ENCODE data around the gene LRRK1. TPM values are rescaled to one million over a fixed set of nuclear protein-coding genes. Genes with fewer than 3 reads are reported as not detected.
A peak's percentile ranks its signal among the peaks of the same experiment; 100 is the strongest.

LRRK1 gene
- polyA plus RNA-seq, 4 donors: 3.8 to 9.4 (median 5.9) TPM

DNA sequence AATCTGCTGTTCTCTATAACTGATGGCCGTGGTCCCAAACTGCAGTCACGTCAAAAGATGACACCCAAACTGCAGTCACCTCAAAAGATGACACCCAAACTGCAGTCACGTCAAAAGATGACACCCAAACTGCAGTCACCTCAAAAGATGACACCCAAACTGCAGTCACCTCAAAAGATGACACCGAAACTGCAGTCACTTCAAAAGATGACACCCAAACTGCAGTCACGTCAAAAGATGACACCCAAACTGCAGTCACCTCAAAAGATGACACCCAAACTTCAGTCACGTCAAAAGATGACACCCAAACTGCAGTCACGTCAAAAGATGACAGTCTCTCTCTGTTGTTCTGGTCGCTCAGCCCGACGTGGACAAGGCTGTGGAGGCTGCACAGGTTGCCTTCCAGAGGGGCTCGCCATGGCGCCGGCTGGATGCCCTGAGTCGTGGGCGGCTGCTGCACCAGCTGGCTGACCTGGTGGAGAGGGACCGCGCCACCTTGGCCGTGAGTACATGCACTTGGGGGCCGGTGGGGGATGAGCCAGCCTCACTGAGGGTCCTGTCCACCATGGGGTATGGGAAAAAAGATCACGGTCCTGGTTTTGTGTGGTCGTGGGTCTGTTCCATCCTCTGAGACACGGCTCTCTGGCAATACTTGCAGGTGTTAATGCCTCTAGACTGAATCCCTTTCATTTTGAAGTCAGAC lies 31.8 kb upstream of the LRRK1 start:
- H3K27me3 ChIP-seq (ENCODE audit: control insufficient read depth in 3 of 3, insufficient read depth in 3 of 3, low read length in 3 of 3): peaks cover 0 to 38% (median 7%) of the 10 kb centered on the region in 3 donors
- no peak for DNase-seq
- H3K27ac ChIP-seq (ENCODE audit: low read depth in 1 of 3, low read length in 2 of 3): no peak overlapping the region
- FAIRE-seq: no peak
- H3K4me3 ChIP-seq (ENCODE audit: low read depth in 1 of 3, low read length in 3 of 3): no peak overlapping the region
- no peaks in the 10 kb centered on the region for H3K36me3 ChIP-seq (ENCODE audit: control insufficient read depth in 3 of 3, insufficient read depth in 2 of 3, low read depth in 1 of 3, low read length in 3 of 3)
- H3K4me1 ChIP-seq (ENCODE audit: control insufficient read depth in 3 of 3, insufficient read depth in 2 of 3, low read depth in 1 of 3, low read length in 2 of 3): no peaks in the 10 kb centered on the region
- no peaks in the 10 kb centered on the region for H3K9me3 ChIP-seq (ENCODE audit: control insufficient read depth in 2 of 2, insufficient read depth in 1 of 2, low read depth in 1 of 2, low read length in 1 of 2)
- 80 to 88% (median 81%) methylated on average over 22 of the region's 22 CpGs for WGBS, 3 donors

DNA sequence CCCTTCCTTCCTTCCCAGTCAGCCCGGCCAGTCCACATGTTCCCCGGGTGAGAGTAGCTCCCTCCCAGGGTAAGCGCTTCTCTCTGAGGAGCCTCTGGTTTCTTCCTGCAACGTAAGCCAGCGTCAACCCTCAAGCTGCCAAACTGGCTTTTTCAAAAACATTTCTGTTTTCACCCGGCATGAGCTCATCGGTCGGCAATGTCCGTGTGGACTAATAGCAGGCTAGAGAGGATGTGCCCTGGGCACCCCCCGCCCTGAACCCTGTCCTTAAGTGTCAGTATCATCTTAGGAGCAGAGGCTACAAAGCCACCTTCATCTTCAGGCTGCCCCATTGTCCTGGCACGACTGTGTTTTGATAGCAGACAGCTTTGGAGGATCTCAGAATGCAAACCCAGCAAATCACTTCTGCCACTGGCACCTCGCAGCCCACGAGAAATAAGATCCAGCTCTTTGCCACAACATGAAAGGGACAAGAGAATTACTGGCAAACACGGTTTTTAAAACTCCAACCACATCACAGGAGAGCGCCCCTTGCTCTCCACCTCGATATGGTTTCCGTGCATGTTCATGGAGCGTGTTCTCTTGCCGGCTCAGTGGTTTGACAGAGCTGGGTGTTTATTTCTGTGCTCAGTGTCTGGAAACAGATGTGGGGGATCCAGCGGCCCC lies 29.6 kb upstream of the LRRK1 start:
- H3K36me3 ChIP-seq (ENCODE audit: control insufficient read depth in 3 of 3, insufficient read depth in 2 of 3, low read depth in 1 of 3, low read length in 3 of 3): peaks cover 0 to 2% (median 0%) of the 10 kb centered on the region in 3 donors
- 35 to 44% (median 37%) methylated on average over 20 of the region's 20 CpGs for WGBS, 3 donors
- FAIRE-seq (no peak), DNase-seq (no peak)
- H3K27me3 ChIP-seq (ENCODE audit: control insufficient read depth in 3 of 3, insufficient read depth in 3 of 3, low read length in 3 of 3): peaks cover 0 to 32% (median 7%) of the 10 kb centered on the region in 3 donors
- H3K4me3 ChIP-seq (ENCODE audit: low read depth in 1 of 3, low read length in 3 of 3): no peak overlapping the region
- no peaks in the 10 kb centered on the region for H3K9me3 ChIP-seq (ENCODE audit: control insufficient read depth in 2 of 2, insufficient read depth in 1 of 2, low read depth in 1 of 2, low read length in 1 of 2)
- peak overlapping the region in 1 of 3 donors; percentile 39 for H3K27ac ChIP-seq (ENCODE audit: low read depth in 1 of 3, low read length in 2 of 3)
- H3K4me1 ChIP-seq (ENCODE audit: control insufficient read depth in 3 of 3, insufficient read depth in 2 of 3, low read depth in 1 of 3, low read length in 2 of 3): no peaks in the 10 kb centered on the region

GRCh38 chr15:100890051-100890720 lies 29.0 kb upstream of the LRRK1 start:
- H3K27ac ChIP-seq (ENCODE audit: low read depth in 1 of 3, low read length in 2 of 3): no peak overlapping the region

GRCh38 chr15:100890850-100891249 lies 28.3 kb upstream of the LRRK1 start:
- H3K27me3 ChIP-seq (ENCODE audit: control insufficient read depth in 3 of 3, insufficient read depth in 3 of 3, low read length in 3 of 3): peaks cover 0 to 32% (median 7%) of the 10 kb centered on the region in 3 donors

More at GRCh38 chr15:100890051-100890720, 29.0 kb upstream of the LRRK1 start:
- H3K9me3 ChIP-seq (ENCODE audit: control insufficient read depth in 2 of 2, insufficient read depth in 1 of 2, low read depth in 1 of 2, low read length in 1 of 2): no peaks in the 10 kb centered on the region
- H3K27me3 ChIP-seq (ENCODE audit: control insufficient read depth in 3 of 3, insufficient read depth in 3 of 3, low read length in 3 of 3): peaks cover 0 to 32% (median 7%) of the 10 kb centered on the region in 3 donors
- peaks cover 0 to 2% (median 0%) of the 10 kb centered on the region in 3 donors for H3K36me3 ChIP-seq (ENCODE audit: control insufficient read depth in 3 of 3, insufficient read depth in 2 of 3, low read depth in 1 of 3, low read length in 3 of 3)
- 70 to 79% (median 73%) methylated on average over 10 of the region's 10 CpGs for WGBS, 3 donors
- FAIRE-seq (no peak), DNase-seq (no peak)
- H3K4me3 ChIP-seq (ENCODE audit: low read depth in 1 of 3, low read length in 3 of 3): no peak overlapping the region
- no peaks in the 10 kb centered on the region for H3K4me1 ChIP-seq (ENCODE audit: control insufficient read depth in 3 of 3, insufficient read depth in 2 of 3, low read depth in 1 of 3, low read length in 2 of 3)

DNA sequence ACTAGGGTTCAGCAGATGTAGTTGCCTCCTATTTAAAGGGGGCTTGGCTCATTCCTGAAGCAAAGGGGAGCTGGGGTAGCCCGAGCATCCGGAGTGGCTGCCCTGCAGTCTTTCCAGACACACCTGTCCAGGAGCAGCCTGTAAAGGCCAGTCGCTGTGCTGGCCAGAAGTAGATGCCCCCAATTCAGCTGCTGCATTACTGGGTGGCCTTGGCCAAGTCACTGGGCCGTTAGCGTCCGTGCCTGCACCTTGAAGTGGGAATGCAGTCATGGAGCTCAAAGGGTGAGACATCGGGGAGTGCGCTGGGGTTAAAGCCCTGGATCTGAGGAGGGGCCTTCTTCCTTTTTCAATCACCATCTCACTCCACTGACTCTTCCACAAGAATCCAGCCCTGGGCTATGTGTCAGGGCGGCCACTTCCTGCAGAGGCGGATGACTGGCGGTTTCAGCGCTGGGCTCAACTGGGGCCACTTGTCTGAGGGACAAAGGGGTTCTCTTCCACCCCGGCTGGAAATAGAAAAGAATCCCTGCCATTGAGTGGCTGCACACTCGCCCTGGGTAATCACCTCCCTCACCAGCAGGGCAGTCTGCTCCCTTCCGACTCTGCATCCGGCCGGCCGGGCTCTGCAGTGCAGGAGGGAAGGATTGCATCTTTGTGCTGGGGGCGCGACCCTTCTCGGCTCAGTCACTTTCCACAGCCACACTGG lies 27.7 kb upstream of the LRRK1 start:
- no peak for FAIRE-seq
- H3K27ac ChIP-seq (ENCODE audit: low read depth in 1 of 3, low read length in 2 of 3): no peak overlapping the region
- H3K9me3 ChIP-seq (ENCODE audit: control insufficient read depth in 2 of 2, insufficient read depth in 1 of 2, low read depth in 1 of 2, low read length in 1 of 2): no peaks in the 10 kb centered on the region
- H3K4me3 ChIP-seq (ENCODE audit: low read depth in 1 of 3, low read length in 3 of 3): no peak overlapping the region
- no peak for DNase-seq
- H3K36me3 ChIP-seq (ENCODE audit: control insufficient read depth in 3 of 3, insufficient read depth in 2 of 3, low read depth in 1 of 3, low read length in 3 of 3): peaks cover 0 to 4% (median 0%) of the 10 kb centered on the region in 3 donors
- WGBS, 3 donors: 59 to 68% (median 62%) methylated on average over 21 of the region's 21 CpGs
- H3K27me3 ChIP-seq (ENCODE audit: control insufficient read depth in 3 of 3, insufficient read depth in 3 of 3, low read length in 3 of 3): peaks cover 0 to 27% (median 7%) of the 10 kb centered on the region in 3 donors
- no peaks in the 10 kb centered on the region for H3K4me1 ChIP-seq (ENCODE audit: control insufficient read depth in 3 of 3, insufficient read depth in 2 of 3, low read depth in 1 of 3, low read length in 2 of 3)

More at GRCh38 chr15:100890850-100891249, 28.3 kb upstream of the LRRK1 start:
- Histone ChIP-seq H3K4me1 (ENCODE audit: control insufficient read depth in 3 of 3, insufficient read depth in 2 of 3, low read depth in 1 of 3, low read length in 2 of 3) (no peaks in the 10 kb centered on the region), H3K4me3 (ENCODE audit: low read depth in 1 of 3, low read length in 3 of 3) (no peak overlapping the region), H3K27ac (ENCODE audit: low read depth in 1 of 3, low read length in 2 of 3) (no peak overlapping the region), H3K36me3 (ENCODE audit: control insufficient read depth in 3 of 3, insufficient read depth in 2 of 3, low read depth in 1 of 3, low read length in 3 of 3) (peaks cover 0 to 4% (median 0%) of the 10 kb centered on the region in 3 donors), H3K9me3 (ENCODE audit: control insufficient read depth in 2 of 2, insufficient read depth in 1 of 2, low read depth in 1 of 2, low read length in 1 of 2) (no peaks in the 10 kb centered on the region)
- FAIRE-seq (no peak), DNase-seq (no peak)
- WGBS, 3 donors: 80 to 90% (median 86%) methylated on average over 6 of the region's 6 CpGs

- H3K27ac ChIP-seq (ENCODE audit: low read depth in 1 of 3, low read length in 2 of 3): no peak overlapping the region
- peaks cover 0 to 27% (median 4%) of the 10 kb centered on the region in 3 donors for H3K27me3 ChIP-seq (ENCODE audit: control insufficient read depth in 3 of 3, insufficient read depth in 3 of 3, low read length in 3 of 3)
- DNase-seq (no peak), FAIRE-seq (no peak)
- H3K4me1 ChIP-seq (ENCODE audit: control insufficient read depth in 3 of 3, insufficient read depth in 2 of 3, low read depth in 1 of 3, low read length in 2 of 3): no peaks in the 10 kb centered on the region
- peaks cover 0 to 4% (median 0%) of the 10 kb centered on the region in 3 donors for H3K36me3 ChIP-seq (ENCODE audit: control insufficient read depth in 3 of 3, insufficient read depth in 2 of 3, low read depth in 1 of 3, low read length in 3 of 3)
- no peaks in the 10 kb centered on the region for H3K9me3 ChIP-seq (ENCODE audit: control insufficient read depth in 2 of 2, insufficient read depth in 1 of 2, low read depth in 1 of 2, low read length in 1 of 2)
- WGBS, 3 donors: 59 to 65% (median 60%) methylated on average over 6 of the region's 6 CpGs
- H3K4me3 ChIP-seq (ENCODE audit: low read depth in 1 of 3, low read length in 3 of 3): no peak overlapping the region
These were observed 27.2 kb upstream of the LRRK1 start for GRCh38 chr15:100892013-100892355.

DNA sequence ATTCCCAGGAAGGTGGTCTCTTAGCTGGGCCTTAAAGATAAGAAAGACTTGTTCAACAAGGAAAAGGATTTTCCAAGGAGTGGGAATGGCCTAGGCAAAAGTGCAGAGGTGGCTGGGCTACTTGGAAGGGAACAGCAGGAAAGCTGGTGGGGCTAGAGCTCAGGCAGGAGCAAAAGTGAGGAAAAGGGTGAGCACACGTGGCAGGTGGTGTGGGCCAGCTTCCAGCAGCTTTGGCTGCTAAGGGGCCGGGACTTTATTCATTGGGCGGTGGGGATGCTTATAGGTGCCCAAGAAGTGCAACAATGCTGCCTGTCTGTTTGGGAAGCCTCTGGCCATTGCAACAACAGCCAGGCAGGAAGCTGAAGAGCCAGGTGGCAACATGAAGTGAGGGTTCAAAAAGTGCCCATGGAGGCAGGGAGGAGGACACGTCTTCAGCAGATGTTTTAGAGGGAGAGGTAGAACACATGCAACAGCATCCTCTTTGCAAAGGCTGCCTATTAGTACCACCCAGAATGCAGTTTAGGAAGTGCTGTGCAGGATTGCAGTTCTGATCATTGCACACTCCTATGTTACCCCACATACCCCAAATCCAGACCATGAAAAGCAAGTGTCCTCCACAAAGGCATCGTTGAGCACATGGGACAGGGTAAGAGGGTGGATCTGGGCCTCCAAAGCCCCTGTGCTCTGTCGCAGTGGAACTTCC lies 25.7 kb upstream of the LRRK1 start:
- DNase-seq: no peak
- peaks cover 0 to 12% (median 0%) of the 10 kb centered on the region in 3 donors for H3K36me3 ChIP-seq (ENCODE audit: control insufficient read depth in 3 of 3, insufficient read depth in 2 of 3, low read depth in 1 of 3, low read length in 3 of 3)
- no peak overlapping the region for H3K4me3 ChIP-seq (ENCODE audit: low read depth in 1 of 3, low read length in 3 of 3)
- no peaks in the 10 kb centered on the region for H3K4me1 ChIP-seq (ENCODE audit: control insufficient read depth in 3 of 3, insufficient read depth in 2 of 3, low read depth in 1 of 3, low read length in 2 of 3)
- no peaks in the 10 kb centered on the region for H3K9me3 ChIP-seq (ENCODE audit: control insufficient read depth in 2 of 2, insufficient read depth in 1 of 2, low read depth in 1 of 2, low read length in 1 of 2)
- FAIRE-seq: no peak
- H3K27me3 ChIP-seq (ENCODE audit: control insufficient read depth in 3 of 3, insufficient read depth in 3 of 3, low read length in 3 of 3): peaks cover 0 to 26% (median 4%) of the 10 kb centered on the region in 3 donors
- 67 to 85% (median 72%) methylated on average over 6 of the region's 6 CpGs for WGBS, 3 donors
- H3K27ac ChIP-seq (ENCODE audit: low read depth in 1 of 3, low read length in 2 of 3): no peak overlapping the region
